ENCODE results near the gene NQO1.
"Not testable (repeated sequence)": the region's sequence is repeated elsewhere in the genome, so short reads cannot be mapped to it uniquely, and the experiment has no call there.

Gene NQO1

DNA sequence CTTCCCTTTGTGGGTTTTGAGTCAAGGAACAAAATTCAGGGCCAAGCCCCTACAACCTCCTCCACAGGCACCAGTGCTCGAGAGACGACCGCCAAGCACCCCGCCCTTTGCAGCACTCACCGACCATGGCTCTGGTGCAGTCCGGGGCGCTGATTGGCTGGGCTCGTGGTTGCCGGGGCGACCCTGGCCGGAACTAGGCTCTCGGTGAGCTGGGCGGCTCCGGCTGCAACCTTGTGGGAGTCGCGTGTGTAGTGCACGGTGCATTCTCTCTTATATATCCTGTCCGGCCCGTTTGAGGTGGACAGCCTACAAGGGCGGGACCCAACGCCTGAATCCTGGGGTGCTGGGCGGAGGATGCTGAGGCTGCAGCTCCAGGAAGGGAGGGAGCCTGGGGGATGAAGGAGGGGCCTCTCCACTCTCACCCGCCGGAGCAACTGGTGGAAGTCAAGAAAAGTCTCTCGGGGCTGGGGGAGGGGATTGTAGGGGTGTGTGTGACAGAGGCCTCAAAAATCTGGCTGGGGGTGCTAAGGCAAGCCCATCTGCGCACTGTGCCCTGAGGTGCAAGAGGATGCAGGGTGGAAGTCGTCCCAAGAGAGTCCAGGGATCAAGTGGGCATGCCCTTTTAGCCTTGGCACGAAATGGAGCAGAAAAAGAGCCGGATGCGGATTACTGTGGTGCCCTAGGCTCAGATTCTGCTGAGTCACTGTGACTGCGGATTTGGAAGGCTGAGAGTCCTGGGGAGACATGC, at the start of gene NQO1:
Gene NQO1 (minus strand): TSS at position 248 of the 748 bp plus-strand sequence. CDS start 121 bp downstream, at position 127.
- in situ Hi-C loops (cut with HindIII; ENCODE audit: low sequenced_read_pairs) = no loop called here

- in situ Hi-C loops (cut with HindIII; ENCODE audit: low sequenced_read_pairs) = no loop called here
Observed at GRCh38 chr16:69775563-69775962, 49.2 kb upstream of the NQO1 start.

GRCh38 chr16:69773260-69773947, 47.0 kb upstream of the NQO1 start:
- in situ Hi-C loops (cut with HindIII; ENCODE audit: low sequenced_read_pairs) = no loop called here

GRCh38 chr16:69771651-69771967, 45.2 kb upstream of the NQO1 start:
- in situ Hi-C loops (cut with HindIII; ENCODE audit: low sequenced_read_pairs) = no loop called here

DNA sequence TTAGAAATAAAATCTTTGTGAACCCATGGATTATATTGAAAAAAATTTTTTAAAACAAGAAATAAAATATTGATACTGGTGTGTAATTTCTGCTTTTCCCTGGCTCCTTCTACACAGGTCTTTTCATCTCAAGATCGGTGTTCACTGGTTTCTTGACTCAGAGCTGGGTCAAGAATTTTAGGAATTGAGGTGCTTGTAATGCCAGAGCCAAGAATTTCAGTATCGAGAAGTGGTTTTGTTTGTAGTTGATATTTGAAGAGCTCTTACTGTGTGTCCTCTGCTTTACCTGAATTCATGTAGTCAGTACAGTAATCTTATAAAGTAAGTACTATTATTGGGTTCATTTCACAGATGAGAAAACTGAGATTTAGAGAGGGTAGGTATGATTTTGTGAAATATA, 43.0 kb upstream of the NQO1 start:
- in situ Hi-C loops (cut with HindIII; ENCODE audit: low sequenced_read_pairs) = no loop called here

- in situ Hi-C loops (cut with HindIII; ENCODE audit: low sequenced_read_pairs) = no loop called here
Observed at GRCh38 chr16:69768666-69769065, 42.3 kb upstream of the NQO1 start.

DNA sequence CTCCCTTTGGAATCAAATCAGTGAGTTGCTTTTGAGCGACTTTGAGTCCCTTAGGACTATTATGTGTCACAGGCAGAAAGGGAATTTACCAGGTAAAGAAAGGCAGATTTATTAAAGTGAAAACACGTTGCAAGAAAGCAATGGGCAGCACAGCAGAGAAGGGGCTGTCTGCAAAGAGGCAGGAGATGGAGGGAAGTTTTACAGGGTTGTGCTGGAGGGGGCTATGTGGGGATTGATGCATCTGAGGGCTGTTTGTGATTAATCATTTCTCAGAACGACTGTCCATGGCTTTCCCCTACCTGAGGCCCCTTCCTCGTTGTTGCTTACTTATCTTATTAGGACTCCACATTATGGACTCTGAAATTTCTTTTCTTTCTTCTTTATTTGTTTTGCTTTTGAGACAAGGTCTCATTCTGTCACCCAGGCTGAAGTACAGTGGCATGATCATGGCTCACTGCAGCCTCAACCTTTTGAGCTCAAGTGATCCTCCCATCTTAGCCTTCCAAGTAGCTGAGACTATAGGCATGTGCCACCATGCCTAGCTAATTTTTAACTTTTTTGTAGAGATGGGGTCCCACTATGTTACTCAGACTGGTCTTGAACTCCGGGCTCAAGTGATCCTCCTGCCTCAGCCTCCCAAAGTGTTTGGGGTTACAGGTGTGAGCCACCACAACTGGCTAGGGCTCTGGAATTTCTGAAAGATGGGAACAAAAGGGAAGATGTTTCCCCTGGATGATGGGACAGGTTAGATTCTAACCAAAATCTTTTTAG, 41.3 kb upstream of the NQO1 start:
- in situ Hi-C loops (cut with HindIII; ENCODE audit: low sequenced_read_pairs) = no loop called here

GRCh38 chr16:69763599-69763942, 37.2 kb upstream of the NQO1 start:
- in situ Hi-C loops (cut with HindIII; ENCODE audit: low sequenced_read_pairs) = loop anchor here (5.0 kb wide), 1 partner anchor 94 kb away; no protein-coding TSS in a partner anchor

DNA sequence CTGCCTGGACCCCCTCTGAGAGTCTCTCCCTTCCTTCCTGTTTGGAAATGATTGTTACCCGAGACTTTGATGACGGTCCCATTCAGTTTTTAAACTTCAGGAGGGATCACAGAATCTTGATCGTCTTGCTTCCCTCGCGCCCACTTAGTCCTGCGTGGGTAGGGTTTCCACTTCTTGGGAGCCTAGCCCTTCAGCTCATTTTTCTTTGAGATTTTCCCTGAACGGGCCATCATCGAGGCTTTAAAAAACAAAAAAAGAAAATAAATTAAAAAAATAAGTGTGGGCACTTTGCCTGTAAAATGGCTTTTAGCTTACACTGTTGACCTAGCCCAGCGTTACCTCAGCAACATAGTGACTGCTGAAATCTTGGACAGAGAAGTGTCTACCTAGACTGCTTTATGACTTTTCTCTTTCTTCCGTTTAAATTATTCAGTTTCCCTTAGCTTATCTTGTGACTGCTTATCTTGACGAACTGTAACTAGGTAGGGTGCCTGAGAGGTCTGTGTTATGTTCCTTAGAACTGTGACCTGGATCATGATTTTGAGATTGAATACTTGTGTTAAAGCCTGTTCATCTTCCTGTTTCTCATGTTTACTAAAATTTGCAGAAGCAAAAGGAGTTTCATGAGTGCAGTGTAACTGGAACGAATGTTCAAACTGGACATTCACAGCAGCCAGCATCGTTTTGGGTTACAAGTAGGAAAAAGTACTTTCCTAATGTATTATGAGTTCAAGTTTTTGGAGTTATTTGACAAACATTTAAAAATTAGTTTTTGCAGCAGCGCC, 36.6 kb upstream of the NQO1 start:
- in situ Hi-C loops (cut with HindIII; ENCODE audit: low sequenced_read_pairs) = loop anchor here (5.0 kb wide), 1 partner anchor 94 kb away; no protein-coding TSS in a partner anchor

- in situ Hi-C loops (cut with HindIII; ENCODE audit: low sequenced_read_pairs) = loop anchor here (5.0 kb wide), 1 partner anchor 95 kb away; no protein-coding TSS in a partner anchor
Observed at GRCh38 chr16:69761983-69762813, 35.8 kb upstream of the NQO1 start, which contains the start of gene WWP2. TSS of gene WWP2 (plus strand) at chr16:69762332. CDS start at chr16:69787011, 24,679 bp downstream.

- in situ Hi-C loops (cut with HindIII; ENCODE audit: low sequenced_read_pairs) = not testable (repeated sequence)
Observed at GRCh38 chr16:69757375-69757774, 31.0 kb upstream of the NQO1 start.

GRCh38 chr16:69756705-69757104, 30.3 kb upstream of the NQO1 start:
- in situ Hi-C loops (cut with HindIII; ENCODE audit: low sequenced_read_pairs) = no loop called here

GRCh38 chr16:69754469-69755310, 28.3 kb upstream of the NQO1 start, which contains the start of gene NOB1:
TSS of gene NOB1 (minus strand) at chr16:69754926. CDS start at chr16:69754910, 16 bp downstream.
- in situ Hi-C loops (cut with HindIII; ENCODE audit: low sequenced_read_pairs) = no loop called here

- in situ Hi-C loops (cut with HindIII; ENCODE audit: low sequenced_read_pairs) = no loop called here
Observed at GRCh38 chr16:69754143-69754468, 27.7 kb upstream of the NQO1 start.

DNA sequence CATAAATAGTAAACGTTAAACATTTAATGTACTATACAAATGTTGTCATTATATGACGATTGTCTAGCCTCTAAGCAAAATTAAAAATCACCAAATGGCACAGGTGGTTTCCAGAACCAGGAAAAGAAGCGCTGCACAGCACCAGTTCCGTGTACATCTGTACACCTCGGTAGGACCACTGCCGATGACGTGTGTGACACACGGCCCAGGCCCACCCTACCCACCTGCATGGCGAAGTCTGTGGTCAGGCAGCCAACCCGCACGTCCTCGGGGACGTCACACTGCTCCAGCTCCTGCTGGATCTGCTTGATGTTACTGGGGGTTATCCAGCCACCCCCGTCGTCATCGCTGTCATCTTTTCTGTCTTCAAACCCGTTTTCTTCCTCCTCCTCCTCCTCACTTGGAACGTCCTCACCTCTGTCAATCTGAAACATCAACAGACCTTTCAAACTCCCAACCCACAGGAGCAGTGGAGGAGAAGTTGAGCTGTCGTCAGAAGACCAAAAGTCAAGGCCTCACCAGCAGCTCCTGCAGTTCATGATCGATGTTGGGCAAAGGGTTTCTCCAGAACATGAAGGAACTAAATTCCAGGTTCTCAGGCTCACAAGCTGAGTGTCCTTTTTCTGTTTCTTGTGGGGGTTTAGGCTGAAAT, 22.5 kb upstream of the NQO1 start:
- in situ Hi-C loops (cut with HindIII; ENCODE audit: low sequenced_read_pairs) = no loop called here

DNA sequence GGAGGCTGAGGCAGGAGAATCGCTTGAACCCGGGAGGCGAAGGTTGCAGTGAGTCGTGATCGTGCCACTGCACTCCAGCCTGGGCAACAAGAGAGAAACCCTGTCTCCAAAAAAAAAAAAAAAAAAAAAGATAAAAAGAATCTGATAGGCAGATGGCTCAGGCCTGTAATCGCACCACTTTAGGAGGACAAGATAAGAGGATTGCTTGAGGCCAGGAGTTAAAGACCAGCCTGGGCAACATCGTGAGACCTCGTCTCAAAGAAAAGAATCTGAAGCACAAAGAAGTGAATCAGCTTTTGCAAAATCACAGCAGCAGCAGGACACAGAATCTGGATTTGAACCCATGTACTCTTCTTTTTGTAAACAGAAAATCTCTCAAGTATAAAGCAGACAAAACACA, 20.8 kb upstream of the NQO1 start:
- in situ Hi-C loops (cut with HindIII; ENCODE audit: low sequenced_read_pairs) = no loop called here

GRCh38 chr16:69745959-69746358, 19.6 kb upstream of the NQO1 start:
- in situ Hi-C loops (cut with HindIII; ENCODE audit: low sequenced_read_pairs) = no loop called here

DNA sequence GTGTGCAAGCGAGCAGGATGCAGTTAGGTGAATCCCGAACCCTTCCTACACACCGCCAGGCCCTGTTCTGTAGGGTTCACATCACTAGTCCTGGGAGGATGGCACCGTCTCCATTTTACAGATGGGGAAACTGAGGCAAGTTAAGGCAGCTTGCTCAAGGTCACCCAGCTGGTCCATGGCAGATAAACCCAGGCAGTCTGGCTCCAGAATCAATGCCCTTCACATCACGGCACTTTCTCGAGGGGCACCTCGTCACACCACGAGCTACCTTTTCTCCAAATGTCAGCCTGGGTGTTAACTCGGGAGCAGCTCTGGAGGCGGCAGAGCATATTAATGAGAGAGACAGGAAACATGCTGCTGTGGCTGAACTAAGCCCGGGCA, 18.9 kb upstream of the NQO1 start:
- in situ Hi-C loops (cut with HindIII; ENCODE audit: low sequenced_read_pairs) = no loop called here
